Measurements from ENCODE around the gene ARMH2.

Gene ARMH2

GRCh38 chr6:24840187-24840586, 41.5 kb upstream of the ARMH2 start:
- H3K27me3 ChIP-seq (replicated peaks): no peaks in the 10 kb centered on the region
- no peaks in the 10 kb centered on the region for H3K36me3 ChIP-seq (replicated peaks)
- no peak for DNase-seq
- no peak for TF ChIP-seq CTCF (IDR thresholded peaks at IDR 0.05; ENCODE audit: low read depth, low read length, missing control alignments)
- H3K4me3 ChIP-seq (ENCODE audit: low read depth, low read length): no peak overlapping the region
- no peak overlapping the region for H3K27ac ChIP-seq
- in situ Hi-C loops (cut with HindIII; ENCODE audit: low pct_ligation_motif_present, low sequenced_read_pairs): no loop called here

DNA sequence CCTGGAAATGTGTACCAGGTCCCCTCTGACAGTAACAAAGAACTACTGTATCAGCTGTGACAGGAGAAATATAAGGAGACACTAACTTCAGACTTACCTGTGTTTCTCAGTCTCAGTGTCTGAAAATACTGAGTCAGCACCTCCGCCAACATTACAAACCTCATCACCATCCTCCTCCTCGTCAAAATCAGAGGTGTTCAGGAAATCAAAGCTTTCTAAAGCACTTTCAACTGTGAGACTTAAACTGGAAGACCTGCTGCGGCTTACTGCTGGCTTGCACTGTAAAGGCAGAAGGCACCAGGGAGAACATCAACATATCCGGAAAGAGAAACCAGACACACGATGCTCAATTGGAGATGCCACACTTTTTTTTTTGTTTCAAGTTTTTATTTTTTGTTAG, 40.3 kb upstream of the ARMH2 start:
- H3K27me3 ChIP-seq (replicated peaks): no peaks in the 10 kb centered on the region
- TF ChIP-seq CTCF (IDR thresholded peaks at IDR 0.05; ENCODE audit: low read depth, low read length, missing control alignments): no peak
- H3K36me3 ChIP-seq (replicated peaks): no peaks in the 10 kb centered on the region
- no peak overlapping the region for H3K4me3 ChIP-seq (ENCODE audit: low read depth, low read length)
- no peak overlapping the region for H3K27ac ChIP-seq
- DNase-seq: no peak
- in situ Hi-C loops (cut with HindIII; ENCODE audit: low pct_ligation_motif_present, low sequenced_read_pairs): no loop called here

GRCh38 chr6:24838081-24838480, 39.4 kb upstream of the ARMH2 start:
- no peak for TF ChIP-seq CTCF (IDR thresholded peaks at IDR 0.05; ENCODE audit: low read depth, low read length, missing control alignments)
- H3K27me3 ChIP-seq (replicated peaks): no peaks in the 10 kb centered on the region

GRCh38 chr6:24836109-24836508, 37.4 kb upstream of the ARMH2 start:
- no peak for DNase-seq
- Histone ChIP-seq H3K36me3 (replicated peaks) (no peaks in the 10 kb centered on the region), H3K4me3 (ENCODE audit: low read depth, low read length) (no peak overlapping the region), H3K27me3 (replicated peaks) (no peaks in the 10 kb centered on the region), H3K27ac (no peak overlapping the region)
- TF ChIP-seq CTCF (IDR thresholded peaks at IDR 0.05; ENCODE audit: low read depth, low read length, missing control alignments): no peak
- in situ Hi-C loops (cut with HindIII; ENCODE audit: low pct_ligation_motif_present, low sequenced_read_pairs): no loop called here

More at GRCh38 chr6:24838081-24838480, 39.4 kb upstream of the ARMH2 start:
- DNase-seq: no peak
- in situ Hi-C loops (cut with HindIII; ENCODE audit: low pct_ligation_motif_present, low sequenced_read_pairs): no loop called here
- no peaks in the 10 kb centered on the region for H3K36me3 ChIP-seq (replicated peaks)
- H3K27ac ChIP-seq: no peak overlapping the region
- no peak overlapping the region for H3K4me3 ChIP-seq (ENCODE audit: low read depth, low read length)

- DNase-seq: no peak
- Histone ChIP-seq H3K27ac (no peak overlapping the region), H3K4me3 (ENCODE audit: low read depth, low read length) (no peak overlapping the region), H3K27me3 (replicated peaks) (no peaks in the 10 kb centered on the region), H3K36me3 (replicated peaks) (no peaks in the 10 kb centered on the region)
- in situ Hi-C loops (cut with HindIII; ENCODE audit: low pct_ligation_motif_present, low sequenced_read_pairs): no loop called here
- no peak for TF ChIP-seq CTCF (IDR thresholded peaks at IDR 0.05; ENCODE audit: low read depth, low read length, missing control alignments)
Measured at GRCh38 chr6:24833711-24834386, 35.1 kb upstream of the ARMH2 start.

DNA sequence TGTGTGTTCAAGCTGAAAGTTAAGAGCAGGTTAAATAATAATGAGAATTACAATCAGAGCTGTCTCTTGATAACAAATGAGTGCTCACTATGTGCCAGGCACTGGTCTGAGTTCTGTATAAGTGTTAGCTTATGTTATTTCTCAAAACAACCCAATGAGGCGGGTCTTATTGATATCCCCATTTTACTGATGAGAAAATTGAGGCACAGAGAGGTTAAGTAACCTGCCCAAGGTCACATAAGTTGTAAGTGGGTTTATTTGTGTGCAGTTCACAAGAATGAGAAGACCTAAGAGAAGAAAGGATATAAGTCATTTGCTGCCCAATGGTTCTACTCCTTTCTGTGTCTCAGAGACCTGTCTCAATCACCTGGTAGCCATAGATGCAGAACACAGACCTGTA, 34.1 kb upstream of the ARMH2 start:
- Histone ChIP-seq H3K4me3 (ENCODE audit: low read depth, low read length) (no peak overlapping the region), H3K36me3 (replicated peaks) (no peaks in the 10 kb centered on the region), H3K27me3 (replicated peaks) (no peaks in the 10 kb centered on the region), H3K27ac (no peak overlapping the region)
- TF ChIP-seq CTCF (IDR thresholded peaks at IDR 0.05; ENCODE audit: low read depth, low read length, missing control alignments): no peak
- no peak for DNase-seq
- in situ Hi-C loops (cut with HindIII; ENCODE audit: low pct_ligation_motif_present, low sequenced_read_pairs): no loop called here

Data from brain microvascular endothelial cell (primary cell).